RCC 7860 (cell line): ENCODE results near the gene PROS1.
"Not testable (repeated sequence)": the region's sequence is repeated elsewhere in the genome, so short reads cannot be mapped to it uniquely, and the experiment has no call there.

Source experiments
- DNase-seq: peaks from one replicate; pipeline ENCODE4 v3.0.0-alpha.2; 2015; ENCODE audit warnings: low spot score
- FAIRE-seq: peaks from 2 replicates; lab custom pipeline; 2012; peaks lifted over from hg19 to GRCh38; lab: Jason Lieb, UNC

Gene PROS1

GRCh38 chr3:93906245-93906644 is 67.5 kb downstream of the PROS1 start:
- DNase-seq = no peak

GRCh38 chr3:93904568-93904967 is 69.1 kb downstream of the PROS1 start:
- DNase-seq = no peak
- no peak for FAIRE-seq

More at GRCh38 chr3:93906245-93906644, 67.5 kb downstream of the PROS1 start:
- FAIRE-seq = no peak

- not testable (repeated sequence) for FAIRE-seq, DNase-seq
These were observed 95.3 kb downstream of the PROS1 start for GRCh38 chr3:93878250-93879017.

GRCh38 chr3:93877427-93877826 is 96.3 kb downstream of the PROS1 start:
- FAIRE-seq = peak; percentile 30
- not testable (repeated sequence) for DNase-seq

- not testable (repeated sequence) for DNase-seq, FAIRE-seq
These were observed 100.3 kb downstream of the PROS1 start for GRCh38 chr3:93873412-93873811.

- FAIRE-seq = no peak
- DNase-seq = no peak
These were observed 106.3 kb downstream of the PROS1 start for GRCh38 chr3:93867425-93867824.

- FAIRE-seq = no peak
- no peak for DNase-seq
These were observed 112.7 kb downstream of the PROS1 start for GRCh38 chr3:93861017-93861416.

GRCh38 chr3:93855401-93855800 is 118.3 kb downstream of the PROS1 start:
- no peak for FAIRE-seq
- DNase-seq = no peak

- not testable (repeated sequence) for DNase-seq, FAIRE-seq
These were observed 121.5 kb downstream of the PROS1 start for GRCh38 chr3:93852228-93852627.

- DNase-seq = peak; percentile 93
These were observed 129.7 kb downstream of the PROS1 start for GRCh38 chr3:93843981-93844380.

GRCh38 chr3:93839193-93839592 is 134.5 kb downstream of the PROS1 start:
- not testable (repeated sequence) for FAIRE-seq, DNase-seq

More at GRCh38 chr3:93843981-93844380, 129.7 kb downstream of the PROS1 start:
- peak; percentile 93 for FAIRE-seq
